ENCODE measurements around the gene DGKD.

Gene DGKD

DNA sequence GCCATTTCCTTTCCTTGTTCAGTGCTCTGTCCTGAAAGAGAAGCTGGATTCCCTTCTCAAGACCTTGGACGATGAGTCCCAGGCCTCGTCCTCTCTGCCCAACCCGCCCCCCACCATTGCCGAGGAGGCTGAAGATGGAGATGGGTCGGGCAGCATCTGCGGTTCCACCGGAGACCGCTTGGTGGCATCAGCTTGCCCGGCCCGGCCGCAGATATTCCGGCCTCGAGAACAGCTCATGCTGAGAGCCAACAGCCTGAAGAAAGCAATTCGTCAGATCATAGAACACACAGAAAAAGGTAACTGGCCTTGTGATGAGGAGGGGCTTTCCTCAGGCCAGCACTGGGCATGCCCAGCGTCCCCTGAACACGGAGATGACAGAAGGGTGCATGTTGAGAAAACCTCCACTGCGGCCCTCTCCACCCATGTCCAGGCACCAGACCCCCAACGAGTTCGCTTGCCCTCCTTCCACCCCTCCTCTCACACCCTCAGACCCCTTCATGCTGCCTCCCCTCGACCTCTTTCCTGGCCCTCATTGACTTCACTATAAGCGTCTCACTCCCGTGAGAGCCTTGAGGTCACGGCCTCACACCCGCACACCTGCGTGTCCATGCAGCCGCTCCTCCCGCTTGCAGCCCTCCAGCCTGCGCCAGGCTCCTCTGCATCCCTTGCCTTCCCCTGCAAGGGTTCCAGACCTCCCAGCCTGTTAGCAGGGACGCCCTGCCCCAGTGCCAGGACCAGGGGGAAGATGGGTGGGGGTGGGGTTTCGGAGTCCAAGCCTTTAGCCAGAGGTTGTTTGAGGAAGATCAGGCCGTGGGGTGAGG, 95.0 kb downstream of the DGKD start:
- no peak for DNase-seq

- no peak for DNase-seq
Measured at GRCh38 chr2:233449921-233450863, 95.9 kb downstream of the DGKD start.

DNA sequence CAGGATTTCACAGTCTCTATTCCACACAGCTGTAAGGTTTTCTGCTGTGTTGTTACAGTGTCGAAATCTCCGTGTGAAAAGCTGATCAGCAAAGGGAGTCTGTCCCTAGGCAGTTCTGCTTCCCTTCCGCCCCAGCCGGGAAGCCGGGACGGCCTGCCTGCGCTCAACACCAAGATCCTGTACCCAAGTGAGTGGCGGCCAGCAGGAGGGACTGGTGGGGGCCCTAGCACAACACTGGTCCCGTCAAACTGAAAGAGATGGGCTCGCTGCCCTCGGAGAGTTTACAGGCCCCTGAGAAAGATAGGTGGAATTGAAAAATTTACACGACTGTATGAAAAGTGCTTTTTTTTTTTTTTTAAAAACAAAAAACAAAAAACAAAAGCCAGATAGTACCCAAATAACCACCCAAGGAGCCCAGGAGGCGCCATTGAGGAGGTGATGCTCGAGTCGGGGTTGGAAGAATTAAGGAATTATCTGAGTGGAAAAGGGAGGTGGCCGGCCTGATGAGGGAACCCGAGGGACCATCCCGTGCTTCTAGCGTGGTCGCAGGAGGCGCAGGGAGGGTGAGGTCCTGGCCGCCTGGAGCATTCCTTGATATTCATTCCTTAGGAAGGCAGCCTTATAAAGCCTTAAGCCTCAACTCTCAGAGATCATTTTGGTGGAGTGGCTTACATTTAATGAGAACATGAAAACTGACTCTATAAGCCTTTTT, 96.7 kb downstream of the DGKD start:
- DNase-seq = no peak

DNA sequence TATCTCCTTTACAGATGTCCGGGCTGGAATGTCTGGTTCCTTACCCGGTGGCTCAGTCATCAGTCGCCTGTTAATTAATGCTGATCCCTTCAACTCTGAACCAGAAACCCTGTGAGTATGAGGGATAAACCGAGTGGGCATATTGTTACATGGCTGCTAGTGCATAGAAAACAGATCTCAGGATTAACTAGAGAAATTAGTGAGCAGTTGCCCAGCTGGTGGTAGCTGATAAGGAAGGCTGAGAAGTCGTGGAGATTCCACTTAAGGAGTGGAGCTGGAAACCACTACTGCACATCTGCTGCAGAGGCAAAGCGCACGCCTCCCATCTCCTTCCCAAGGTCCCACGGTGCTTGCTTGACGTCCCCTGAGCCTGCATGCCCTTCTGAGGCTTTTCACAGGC, 97.7 kb downstream of the DGKD start:
- DNase-seq = no peak

DNA sequence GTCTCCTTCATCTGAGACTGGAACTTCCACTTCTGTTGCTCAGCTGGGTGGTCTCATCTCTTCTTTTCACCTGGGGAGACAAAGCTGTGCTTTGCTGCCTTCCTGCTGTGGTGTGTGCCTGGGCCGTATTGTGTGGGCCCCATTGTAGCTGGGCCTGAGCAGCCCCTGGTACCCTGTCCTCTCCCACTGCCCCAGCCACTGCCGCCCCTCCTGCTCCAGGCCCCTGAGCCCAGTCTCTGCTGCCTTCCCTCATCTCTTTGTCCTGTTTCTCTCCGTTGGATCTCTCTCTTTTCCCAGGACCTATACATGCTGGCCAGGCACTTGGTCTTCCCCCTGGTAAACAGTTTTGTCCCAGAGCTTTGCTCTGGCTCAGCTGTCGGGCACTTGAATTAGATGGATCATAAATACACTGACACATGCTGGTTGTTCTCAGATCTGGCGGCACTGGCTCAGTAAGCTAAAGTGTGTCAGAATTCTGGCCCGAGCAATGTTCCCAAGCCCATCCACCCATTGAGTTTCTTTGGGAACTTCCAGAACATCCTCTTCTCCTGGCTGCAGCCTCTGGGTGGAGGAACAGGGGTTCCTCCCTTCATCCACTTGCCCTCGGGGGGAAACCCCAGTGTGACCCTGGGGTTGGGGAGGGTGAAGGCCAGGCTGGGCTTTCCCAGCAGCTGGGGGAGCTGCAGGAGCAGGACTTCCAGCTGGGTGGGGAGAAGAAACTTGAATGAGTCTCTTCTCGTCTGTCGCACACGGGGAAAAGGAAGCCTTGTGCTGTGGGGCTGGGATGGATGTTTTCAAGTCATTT, 99.0 kb downstream of the DGKD start:
- no peak for DNase-seq

DNA sequence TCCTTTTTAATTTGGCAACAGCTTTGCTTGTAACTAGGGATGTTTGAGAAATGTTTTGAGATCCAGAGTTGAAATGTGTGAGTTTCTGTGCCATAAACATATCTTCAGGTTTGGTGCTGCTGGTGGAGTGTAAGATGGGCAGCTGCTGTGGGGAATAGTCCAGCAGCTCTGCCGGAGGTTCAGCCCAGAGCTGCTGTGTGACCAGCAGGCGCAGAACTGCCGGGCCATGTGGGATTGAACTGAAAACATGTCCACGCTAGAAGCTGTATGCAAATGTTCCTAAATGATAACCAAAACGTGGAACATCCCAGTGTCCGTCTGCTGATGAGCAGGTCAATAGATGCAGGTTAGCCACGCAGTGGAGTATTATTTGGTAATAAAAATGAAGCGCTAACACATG, 99.6 kb downstream of the DGKD start:
- DNase-seq = no peak

GRCh38 chr2:233455006-233455405, 100.7 kb downstream of the DGKD start:
- DNase-seq = no peak

DNA sequence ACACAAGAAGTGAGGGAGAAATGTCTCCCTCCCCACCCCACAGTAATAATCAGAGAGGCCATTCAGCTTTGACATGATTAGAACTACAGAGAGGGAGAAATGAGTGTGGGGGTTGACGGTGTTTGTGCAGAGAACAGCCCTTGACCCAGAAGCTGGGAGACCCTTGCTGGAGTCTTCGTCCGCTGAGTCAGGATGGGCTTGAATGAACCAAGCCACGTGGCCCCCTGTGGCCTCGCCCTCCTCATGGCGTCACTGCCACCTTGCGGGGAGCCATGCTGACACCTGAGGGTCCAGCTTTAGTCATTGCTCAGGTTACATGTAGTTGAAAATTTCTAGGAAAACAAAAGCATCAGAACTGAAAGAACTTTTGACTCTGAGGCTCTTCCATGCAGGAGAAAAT, 101.2 kb downstream of the DGKD start:
- DNase-seq = no peak

GRCh38 chr2:233456111-233456510, 101.8 kb downstream of the DGKD start:
- no peak for DNase-seq

- DNase-seq = no peak
Measured at GRCh38 chr2:233456934-233457333, 102.6 kb downstream of the DGKD start.

- no peak for DNase-seq
Measured at GRCh38 chr2:233457356-233457755, 103.1 kb downstream of the DGKD start.

DNA sequence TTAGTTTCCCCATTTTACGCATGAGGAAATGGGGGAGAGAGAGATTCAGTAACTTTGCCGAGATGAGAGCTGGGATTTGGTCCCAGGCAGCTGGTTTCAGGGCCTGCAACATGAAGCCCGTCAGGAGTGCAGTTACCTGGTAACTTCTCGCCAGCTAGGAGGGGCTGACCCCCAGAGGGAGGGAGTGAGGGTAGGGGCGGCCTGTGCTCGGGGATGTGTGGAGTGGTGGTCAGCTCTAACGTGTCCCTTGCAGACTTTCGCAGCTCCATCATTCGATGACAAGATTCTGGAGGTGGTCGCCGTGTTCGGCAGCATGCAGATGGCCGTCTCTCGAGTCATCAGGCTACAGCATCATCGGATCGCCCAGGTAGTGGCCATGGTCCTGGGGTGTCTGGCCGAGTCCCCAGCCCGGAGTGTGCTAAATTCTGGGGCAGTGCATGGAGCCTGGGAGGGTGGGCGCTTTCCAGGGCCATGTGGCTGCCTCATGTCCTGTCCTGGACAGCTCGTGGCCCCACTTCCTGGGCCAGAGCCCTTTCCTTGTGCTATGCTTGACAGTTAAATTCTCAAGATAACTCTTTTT, 103.8 kb downstream of the DGKD start:
- no peak for DNase-seq

GRCh38 chr2:233458826-233459225, 104.5 kb downstream of the DGKD start:
- no peak for DNase-seq

DNA sequence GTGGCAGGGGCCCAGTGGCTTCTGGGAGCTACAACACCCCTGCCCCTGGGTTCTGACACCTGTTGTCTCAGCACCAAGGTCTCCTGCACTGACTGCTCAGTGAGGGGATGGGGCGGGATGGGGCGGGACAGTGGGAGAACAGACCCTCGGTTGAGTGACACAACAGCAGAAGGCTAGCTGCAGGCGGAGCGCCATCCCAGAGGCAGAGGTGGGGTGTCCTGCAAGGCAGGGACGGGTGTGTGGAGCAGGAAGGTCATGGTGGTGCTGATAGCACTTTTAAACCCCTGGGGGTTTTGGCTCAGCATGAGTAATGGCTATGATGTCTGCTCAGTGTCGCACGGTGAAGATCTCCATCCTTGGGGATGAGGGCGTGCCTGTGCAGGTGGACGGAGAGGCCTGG, 105.1 kb downstream of the DGKD start:
- no peak for DNase-seq

DNA sequence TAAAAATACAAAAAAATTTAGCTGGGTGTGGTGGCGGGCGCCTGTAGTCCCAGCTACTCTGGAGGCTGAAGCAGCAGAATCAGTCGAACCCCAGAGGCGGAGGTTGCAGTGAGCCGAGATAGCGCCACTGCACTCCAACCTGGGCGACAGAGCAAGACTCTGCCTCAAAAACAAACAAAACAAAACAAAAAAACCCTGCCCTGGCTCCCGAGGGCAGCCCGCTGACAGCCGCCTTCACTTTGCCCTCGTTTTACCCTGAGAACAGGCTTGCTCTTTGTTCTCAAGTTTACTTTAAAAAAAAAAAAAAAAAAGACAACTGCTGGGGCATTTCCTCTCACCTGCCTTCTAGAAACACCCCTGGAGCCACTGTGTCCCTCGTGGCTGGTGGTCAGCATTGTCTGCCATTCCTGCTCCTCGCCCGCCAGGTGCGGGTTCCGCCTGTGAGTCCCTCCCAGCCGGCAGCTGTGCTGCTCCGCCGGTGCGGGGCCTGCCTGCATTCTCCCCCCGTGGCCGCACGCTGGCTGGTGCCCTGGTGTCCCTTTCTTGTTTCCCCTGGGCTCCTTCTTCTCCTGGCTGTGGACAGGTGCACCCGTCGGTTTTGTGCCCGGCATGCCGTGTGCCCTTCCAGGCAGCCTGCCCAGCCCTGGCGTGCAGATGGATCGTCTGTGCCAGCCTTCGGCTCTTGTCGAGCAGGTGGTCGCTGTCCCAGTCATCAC, 106.6 kb downstream of the DGKD start:
- DNase-seq = no peak

GRCh38 chr2:233461481-233461891, 107.2 kb downstream of the DGKD start:
- no peak for DNase-seq

DNA sequence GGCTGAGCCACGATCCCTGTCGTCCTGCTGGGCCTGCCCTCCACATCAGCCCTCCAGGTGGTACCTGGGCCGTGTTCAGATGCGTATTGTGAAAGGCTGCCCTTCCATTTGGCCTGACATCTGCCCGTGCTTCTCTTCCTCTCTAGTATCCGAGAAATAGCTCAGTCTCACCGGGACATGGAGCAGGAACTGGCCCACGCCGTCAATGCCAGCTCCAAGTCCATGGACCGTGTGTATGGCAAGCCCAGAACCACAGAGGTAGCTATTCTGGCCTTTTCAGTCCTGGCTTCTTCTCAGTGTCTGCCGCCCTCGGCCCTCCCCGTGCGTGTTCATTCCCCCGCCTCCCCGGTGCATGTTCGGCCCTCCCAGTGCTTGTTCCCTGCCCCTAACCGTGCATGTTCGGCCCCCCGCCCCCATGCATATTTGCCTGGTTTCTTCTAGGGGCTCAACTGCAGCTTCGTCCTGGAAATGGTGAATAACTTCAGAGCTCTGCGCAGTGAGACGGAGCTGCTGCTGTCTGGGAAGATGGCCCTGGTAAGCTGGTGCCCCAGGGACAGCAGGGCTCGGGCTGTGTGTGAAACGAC, 108.0 kb downstream of the DGKD start:
- no peak for DNase-seq

DNA sequence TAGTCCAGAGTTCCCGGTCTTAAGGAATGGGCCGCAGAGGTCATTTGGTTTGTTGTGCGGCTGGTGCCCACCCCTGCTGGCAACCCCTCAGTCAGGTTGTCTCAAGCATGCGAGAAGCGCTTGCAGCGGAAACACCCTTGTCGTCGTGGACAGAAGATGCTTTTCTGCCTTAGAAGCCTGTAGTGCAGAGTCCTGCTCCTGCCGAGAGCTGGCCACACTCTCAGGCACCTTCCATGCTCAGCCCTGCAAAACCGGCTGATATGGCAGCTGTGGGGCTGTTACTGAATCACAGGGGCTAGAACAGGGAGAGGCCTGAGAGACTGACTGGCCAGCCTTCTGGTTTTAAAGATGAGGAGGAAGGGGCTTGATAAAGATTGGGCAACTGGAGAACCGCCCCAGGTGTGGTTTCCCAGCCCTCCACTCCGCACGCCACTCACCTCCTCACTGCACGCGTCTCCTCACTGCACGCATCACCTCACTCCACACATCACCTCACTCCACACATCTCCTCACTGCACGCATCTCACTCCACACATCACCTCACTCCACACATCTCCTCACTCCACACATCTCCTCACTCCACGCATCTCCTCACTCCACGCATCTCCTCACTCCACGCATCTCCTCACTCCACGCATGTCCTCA, 108.7 kb downstream of the DGKD start:
- DNase-seq = no peak

GRCh38 chr2:233463586-233463985, 109.3 kb downstream of the DGKD start:
- no peak for DNase-seq

DNA sequence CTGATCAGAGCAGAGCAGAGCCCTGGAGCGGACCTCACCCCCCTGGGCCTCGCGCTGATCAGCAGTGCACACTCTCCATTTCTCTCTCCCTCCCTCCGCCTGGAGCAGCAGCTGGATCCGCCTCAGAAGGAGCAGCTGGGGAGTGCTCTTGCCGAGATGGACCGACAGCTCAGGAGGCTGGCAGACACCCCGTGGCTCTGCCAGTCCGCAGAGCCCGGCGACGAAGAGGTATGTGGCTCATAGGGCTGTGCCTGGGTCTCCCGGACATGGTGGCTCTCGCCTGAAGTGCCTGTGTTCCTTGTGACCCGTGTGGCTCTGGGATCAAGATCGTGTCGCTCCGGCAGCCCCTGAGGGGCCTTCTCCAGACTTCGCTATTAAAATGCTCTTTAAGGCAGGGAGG, 109.8 kb downstream of the DGKD start:
- DNase-seq = no peak

All from stimulated activated CD4-positive, alpha-beta T cell treated with anti-CD3 and anti-CD28 coated beads, Interleukin-4, amount 100 ng/mL, for 24 hours (primary cell).